CD4-positive, CD25-positive, alpha-beta regulatory T cell (primary cell): ENCODE results near the gene ARF1. TPM values are rescaled to one million over a fixed set of nuclear protein-coding genes. Genes with fewer than 3 reads are reported as not detected.

Experiments
- ATAC-seq, 2 donors: fragments of 150-1000 bp; cut with Tn5 transposase; one replicate each; pipeline ENCODE4 v1.10.0; 2021; ENCODE audit warnings: low read depth in 2 of 2, moderate number of reproducible peaks in 2 of 2, moderate library complexity in 1 of 2
- DNase-seq, 3 donors: peaks; one replicate each; pipeline versions ENCODE4 v3.0.0 to v3.0.0-alpha.2; 2012 to 2022; ENCODE audit warnings: mixed read lengths in 1 of 3
- H3K27ac ChIP-seq: one replicate; pipeline ENCODE4 v1.7.0; 2013; ENCODE audit warnings: mild to moderate bottlenecking, low read length; ENCODE audit not compliant: insufficient read depth, poor library complexity, severe bottlenecking
- H3K27me3 ChIP-seq: one replicate; pipeline ENCODE4 v1.7.0; 2013; ENCODE audit warnings: low read length; ENCODE audit not compliant: control insufficient read depth, insufficient read depth
- H3K36me3 ChIP-seq: one replicate; pipeline ENCODE4 v1.7.0; 2013; ENCODE audit warnings: mild to moderate bottlenecking, low read length, moderate library complexity; ENCODE audit not compliant: control insufficient read depth, insufficient read depth
- H3K4me1 ChIP-seq: 2 replicates; pipeline ENCODE4 v1.7.0; 2013; ENCODE audit warnings: mild to moderate bottlenecking, low read length; ENCODE audit not compliant: insufficient read depth, control insufficient read depth, poor library complexity, severe bottlenecking
- H3K4me3 ChIP-seq: one replicate; pipeline ENCODE4 v1.7.0; 2013; ENCODE audit warnings: low read depth, mild to moderate bottlenecking, low read length, moderate library complexity
- H3K9me3 ChIP-seq, 2 experiments: 1 replicate in 1 of 2; 2 replicates in 1 of 2; pipeline ENCODE4 v1.7.0; 2013; ENCODE audit warnings: low read length in 2 of 2, mild to moderate bottlenecking in 1 of 2, moderate library complexity in 1 of 2; ENCODE audit not compliant: control insufficient read depth in 2 of 2
- H3K27ac Mint-ChIP-seq, 3 donors: one replicate each; pipeline ENCODE4 v1.8.0; 2020 to 2022; ENCODE audit warnings: mild to moderate bottlenecking in 3 of 3, mixed read lengths in 3 of 3, moderate library complexity in 2 of 3
- H3K27me3 Mint-ChIP-seq: one replicate; pipeline ENCODE4 v1.8.0; 2022; ENCODE audit warnings: mild to moderate bottlenecking, mixed read lengths
- H3K36me3 Mint-ChIP-seq: one replicate; pipeline ENCODE4 v1.8.0; 2020; ENCODE audit warnings: mixed read lengths
- H3K4me1 Mint-ChIP-seq, 4 donors: one replicate each; pipeline ENCODE4 v1.8.0; 2020 to 2022; ENCODE audit warnings: mixed read lengths in 4 of 4, mild to moderate bottlenecking in 1 of 4
- H3K4me3 Mint-ChIP-seq, 4 donors: one replicate each; pipeline ENCODE4 v1.8.0; 2020 to 2022; ENCODE audit warnings: mild to moderate bottlenecking in 4 of 4, mixed read lengths in 4 of 4, moderate library complexity in 3 of 4
- H3K9me3 Mint-ChIP-seq, 7 donors: one replicate each; pipeline ENCODE4 v1.8.0; 2020 to 2022; ENCODE audit warnings: mixed read lengths in 7 of 7, mild to moderate bottlenecking in 3 of 7, moderate library complexity in 2 of 7
- polyA plus RNA-seq, 4 donors: library from polyadenylated mRNA; unstranded; fragments of 300-500 nt; fragmentation: Illumina TruSeq; gene quantifications; one replicate each; pipeline ENCODE4 v1.2.3, GENCODE V29; 2021
- total RNA-seq: library from RNA; stranded (reverse); gene quantifications from one replicate; pipeline ENCODE4 v1.2.3, GENCODE V29; 2022

ARF1 gene
- total and polyA plus RNA-seq, 5 donors from 2014 or later = 335 to 517 (median 476) TPM

- Histone ChIP-seq H3K27ac (no peak overlapping the region), H3K4me1 (no peaks in the 10 kb centered on the region), H3K27me3 (no peaks in the 10 kb centered on the region), H3K36me3 (no peaks in the 10 kb centered on the region), H3K9me3 (no peaks in the 10 kb centered on the region), H3K4me3 (no peak overlapping the region)
- H3K27me3 Mint-ChIP-seq = no peaks in the 10 kb centered on the region
- peaks cover 0 to 28% (median 12%) of the 10 kb centered on the region in 4 donors for H3K4me1 Mint-ChIP-seq
- no peak for DNase-seq
- H3K36me3 Mint-ChIP-seq = no peaks in the 10 kb centered on the region
- H3K27ac Mint-ChIP-seq = no peak overlapping the region
- H3K4me3 Mint-ChIP-seq = no peak overlapping the region
- H3K9me3 Mint-ChIP-seq = no peaks in the 10 kb centered on the region
- ATAC-seq = no peak
Observed at GRCh38 chr1:228074954-228075730, 7.4 kb upstream of the ARF1 start.

- no peak for ATAC-seq
- peaks cover 0 to 30% (median 12%) of the 10 kb centered on the region in 4 donors for H3K4me1 Mint-ChIP-seq
- Histone ChIP-seq H3K36me3 (no peaks in the 10 kb centered on the region), H3K27ac (no peak overlapping the region), H3K9me3 (no peaks in the 10 kb centered on the region), H3K4me3 (no peak overlapping the region), H3K4me1 (peaks cover 2% of the 10 kb centered on the region), H3K27me3 (no peaks in the 10 kb centered on the region)
- H3K4me3 Mint-ChIP-seq = no peak overlapping the region
- no peak overlapping the region for H3K27ac Mint-ChIP-seq
- no peaks in the 10 kb centered on the region for H3K27me3 Mint-ChIP-seq
- no peak for DNase-seq
- no peaks in the 10 kb centered on the region for H3K36me3 Mint-ChIP-seq
- H3K9me3 Mint-ChIP-seq = no peaks in the 10 kb centered on the region
Observed at GRCh38 chr1:228075801-228076271, 6.7 kb upstream of the ARF1 start.

- Histone ChIP-seq H3K4me1 (peaks cover 12% of the 10 kb centered on the region), H3K27me3 (no peaks in the 10 kb centered on the region), H3K27ac (no peak overlapping the region), H3K4me3 (no peak overlapping the region), H3K36me3 (no peaks in the 10 kb centered on the region), H3K9me3 (no peaks in the 10 kb centered on the region)
- Mint-ChIP-seq H3K4me3 (no peak overlapping the region), H3K9me3 (no peaks in the 10 kb centered on the region), H3K27ac (peak overlapping the region in 1 of 3 donors; percentile 68), H3K4me1 (peaks cover 0 to 37% (median 12%) of the 10 kb centered on the region in 4 donors), H3K27me3 (no peaks in the 10 kb centered on the region), H3K36me3 (no peaks in the 10 kb centered on the region)
- no peak for ATAC-seq
- DNase-seq = no peak
Observed at GRCh38 chr1:228076796-228077430, 5.6 kb upstream of the ARF1 start.

- no peak for DNase-seq
- Mint-ChIP-seq H3K4me1 (peaks cover 0 to 34% (median 11%) of the 10 kb centered on the region in 4 donors), H3K27ac (peak overlapping the region in 2 of 3 donors; percentile 14 to 68)
Observed at GRCh38 chr1:228077565-228078330, 4.8 kb upstream of the ARF1 start.

GRCh38 chr1:228079013-228079412, 3.5 kb upstream of the ARF1 start:
- no peaks in the 10 kb centered on the region for H3K36me3 ChIP-seq
- H3K4me3 ChIP-seq = no peak overlapping the region
- no peaks in the 10 kb centered on the region for H3K36me3 Mint-ChIP-seq
- ATAC-seq = no peak
- H3K9me3 Mint-ChIP-seq = no peaks in the 10 kb centered on the region
- no peaks in the 10 kb centered on the region for H3K27me3 Mint-ChIP-seq
- H3K27ac ChIP-seq = no peak overlapping the region
- peak overlapping the region in 2 of 4 donors; percentile 72 to 89 for H3K4me3 Mint-ChIP-seq
- no peak overlapping the region for H3K27ac Mint-ChIP-seq
- H3K4me1 Mint-ChIP-seq = peaks cover 0 to 39% (median 16%) of the 10 kb centered on the region in 4 donors
- peaks cover 23% of the 10 kb centered on the region for H3K4me1 ChIP-seq
- H3K9me3 ChIP-seq = no peaks in the 10 kb centered on the region
- DNase-seq = no peak
- no peaks in the 10 kb centered on the region for H3K27me3 ChIP-seq

More at GRCh38 chr1:228077565-228078330, 4.8 kb upstream of the ARF1 start:
- Histone ChIP-seq H3K27ac (no peak overlapping the region), H3K9me3 (no peaks in the 10 kb centered on the region), H3K4me3 (no peak overlapping the region), H3K4me1 (peaks cover 14% of the 10 kb centered on the region), H3K27me3 (no peaks in the 10 kb centered on the region), H3K36me3 (no peaks in the 10 kb centered on the region)
- no peaks in the 10 kb centered on the region for H3K27me3 Mint-ChIP-seq
- H3K36me3 Mint-ChIP-seq = no peaks in the 10 kb centered on the region
- no peaks in the 10 kb centered on the region for H3K9me3 Mint-ChIP-seq
- ATAC-seq = no peak
- H3K4me3 Mint-ChIP-seq = no peak overlapping the region

GRCh38 chr1:228079601-228080263, 2.8 kb upstream of the ARF1 start:
- DNase-seq (no peak), ATAC-seq (no peak)
- H3K4me3 ChIP-seq = no peak overlapping the region
- Mint-ChIP-seq H3K27me3 (no peaks in the 10 kb centered on the region), H3K36me3 (no peaks in the 10 kb centered on the region), H3K4me3 (peak overlapping the region; percentile 68 to 89 (median 76)), H3K4me1 (peaks cover 5 to 42% (median 23%) of the 10 kb centered on the region in 4 donors), H3K27ac (peak overlapping the region in 1 of 3 donors; percentile 14), H3K9me3 (no peaks in the 10 kb centered on the region)
- H3K36me3 ChIP-seq = no peaks in the 10 kb centered on the region
- no peaks in the 10 kb centered on the region for H3K9me3 ChIP-seq
- H3K27me3 ChIP-seq = no peaks in the 10 kb centered on the region
- no peak overlapping the region for H3K27ac ChIP-seq
- H3K4me1 ChIP-seq = peaks cover 31% of the 10 kb centered on the region

GRCh38 chr1:228081144-228081543, 1.4 kb upstream of the ARF1 start:
- no peaks in the 10 kb centered on the region for H3K36me3 Mint-ChIP-seq
- no peaks in the 10 kb centered on the region for H3K9me3 ChIP-seq
- H3K27ac Mint-ChIP-seq = peak overlapping the region in 1 of 3 donors; percentile 56
- peaks cover 45% of the 10 kb centered on the region for H3K4me1 ChIP-seq
- no peak overlapping the region for H3K4me3 ChIP-seq
- peak overlapping the region; percentile 15 for H3K27ac ChIP-seq
- DNase-seq = no peak
- peaks cover 12 to 53% (median 35%) of the 10 kb centered on the region in 4 donors for H3K4me1 Mint-ChIP-seq
- no peaks in the 10 kb centered on the region for H3K27me3 Mint-ChIP-seq
- ATAC-seq = no peak
- H3K36me3 ChIP-seq = no peaks in the 10 kb centered on the region
- H3K4me3 Mint-ChIP-seq = peak overlapping the region; percentile 86 to 100 (median 89)
- H3K27me3 ChIP-seq = no peaks in the 10 kb centered on the region
- no peaks in the 10 kb centered on the region for H3K9me3 Mint-ChIP-seq
